HG02642 (cell line): ENCODE data around the gene MUSTN1.

Source experiments
- ATAC-seq: cut with Tn5 transposase; IDR thresholded peaks from one replicate; pipeline ENCODE4 v1.9.1; 2021; ENCODE audit warnings: mild to moderate bottlenecking; ENCODE audit not compliant: unreplicated experiment, poor library complexity

The MUSTN1 gene

GRCh38 chr3:52788890-52789745 lies 45.7 kb downstream of the MUSTN1 start:
- ATAC-seq = no peak

DNA sequence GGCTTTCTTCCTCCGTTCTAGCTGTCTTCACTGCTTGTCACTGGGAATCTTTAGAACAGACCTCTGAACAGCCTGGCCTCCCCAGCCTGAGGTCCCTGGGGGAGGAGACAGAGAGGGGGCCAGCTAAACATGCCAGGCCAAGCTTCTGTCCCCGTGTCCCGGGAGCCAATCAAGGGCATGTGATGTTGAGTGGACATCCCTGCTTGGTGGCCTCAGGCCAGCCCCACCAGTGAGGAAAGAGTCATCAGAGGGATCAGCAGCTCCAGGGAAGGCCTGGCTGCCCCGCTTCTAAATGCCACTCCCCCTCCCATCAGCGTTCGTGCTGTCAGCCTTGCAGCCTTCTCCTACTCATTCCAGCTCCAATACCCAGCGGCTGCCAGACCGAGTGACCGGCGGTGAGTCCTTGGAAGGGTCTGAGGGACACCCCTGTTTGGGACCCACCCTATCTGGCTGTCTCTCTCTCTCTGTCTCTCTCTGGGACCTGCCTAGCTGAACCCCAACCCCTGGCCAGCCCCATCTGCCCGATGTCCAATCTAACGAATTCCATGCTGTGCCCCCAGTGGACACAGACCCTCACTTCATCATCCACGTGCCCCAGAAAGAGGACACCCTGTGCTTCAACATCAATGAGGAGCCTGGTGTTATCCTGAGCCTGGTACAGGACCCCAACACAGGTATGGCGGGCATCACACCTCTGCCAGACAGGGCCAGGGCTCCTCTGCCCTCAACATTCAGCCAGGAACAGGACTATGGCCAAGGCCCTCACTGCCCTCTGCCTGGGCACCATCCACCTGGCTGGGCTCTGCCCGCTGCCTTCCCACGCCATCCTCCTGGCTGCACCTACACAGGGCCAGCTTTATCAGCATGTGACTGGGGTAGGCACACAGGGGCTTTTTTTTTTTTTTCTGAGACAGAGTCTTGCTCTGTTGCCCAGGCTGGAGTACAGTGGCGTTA lies 46.9 kb downstream of the MUSTN1 start:
- ATAC-seq = no peak

DNA sequence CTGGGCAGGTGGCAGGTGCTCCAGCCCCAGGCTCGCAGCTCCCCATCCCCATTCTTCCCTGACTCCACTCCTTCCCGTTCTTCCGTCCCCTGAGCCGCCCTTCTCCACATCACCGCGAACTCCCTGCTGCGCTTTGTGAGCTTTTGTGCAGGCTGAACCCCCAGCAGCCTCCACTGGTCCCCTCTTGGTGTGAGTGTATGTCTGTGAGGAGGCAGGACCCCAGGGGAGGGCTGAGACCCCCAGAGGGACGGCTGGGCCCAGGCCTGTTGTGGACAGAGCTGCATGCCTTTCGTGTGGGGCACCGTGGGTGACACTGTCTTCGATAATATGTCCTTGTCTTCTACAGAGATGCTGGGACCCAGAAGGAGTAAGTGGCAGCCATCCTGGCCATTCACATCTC lies 47.6 kb downstream of the MUSTN1 start:
- ATAC-seq = no peak

GRCh38 chr3:52786330-52787215 lies 48.2 kb downstream of the MUSTN1 start:
- no peak for ATAC-seq

DNA sequence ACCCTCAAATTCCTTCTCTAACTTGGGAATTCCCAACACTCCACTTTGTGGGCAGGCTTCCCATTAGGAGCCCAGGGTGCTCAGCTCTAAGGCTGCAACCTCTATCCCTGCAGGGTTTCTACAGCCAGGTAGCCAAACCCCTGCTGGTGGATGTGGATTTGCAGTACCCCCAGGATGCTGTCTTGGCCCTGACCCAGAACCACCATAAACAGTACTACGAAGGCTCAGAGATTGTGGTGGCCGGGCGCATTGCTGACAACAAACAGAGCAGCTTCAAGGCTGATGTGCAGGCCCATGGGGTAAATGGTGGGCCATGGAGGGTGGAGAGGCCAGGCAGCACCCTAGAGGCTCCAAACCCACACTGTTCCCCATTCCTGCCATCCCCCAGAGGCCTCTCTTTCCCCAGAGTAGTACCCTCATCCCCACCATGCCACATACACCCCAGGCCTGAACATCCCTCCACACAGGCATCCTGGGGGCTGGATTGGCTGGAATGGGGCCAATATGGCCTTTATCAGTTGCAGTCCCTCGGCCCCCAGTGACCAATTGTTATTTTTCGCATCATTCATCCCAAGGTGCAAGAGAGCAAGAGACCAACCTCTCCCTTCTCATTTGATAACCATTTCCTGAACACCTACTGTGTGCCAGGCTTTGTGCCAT lies 49.8 kb downstream of the MUSTN1 start:
- ATAC-seq = no peak

- no peak for ATAC-seq
These were observed 50.7 kb downstream of the MUSTN1 start for GRCh38 chr3:52784021-52784621.

- ATAC-seq = no peak
These were observed 51.6 kb downstream of the MUSTN1 start for GRCh38 chr3:52783211-52783555.
